Smooth muscle cell (in vitro differentiated cells): ENCODE results near the gene ATP13A3. TPM values are rescaled to one million over a fixed set of nuclear protein-coding genes. Genes with fewer than 3 reads are reported as not detected.

ENCODE experiments used
- DNase-seq: peaks from one replicate; lab custom pipeline; 2025; ENCODE audit not compliant: unreplicated experiment; lab: John Stamatoyannopoulos, UW
- H2AFZ ChIP-seq: fragments of 200-600 bp; sonication (generic); 2 replicates; pipeline ENCODE4 v1.6.0; 2016; ENCODE audit warnings: antibody characterized with exemption, low read depth, mild to moderate bottlenecking
- H3F3A ChIP-seq: fragments of 200-600 bp; sonication (generic); 2 replicates; pipeline ENCODE4 v1.6.0; 2017; ENCODE audit warnings: antibody characterized with exemption, low read depth
- H3K27ac ChIP-seq: fragments of 200-600 bp; sonication (generic); 2 replicates; pipeline ENCODE4 v1.5.1; 2016; ENCODE audit warnings: low read depth, mild to moderate bottlenecking
- H3K27me3 ChIP-seq: fragments of 200-600 bp; sonication (generic); 2 replicates; pipeline ENCODE4 v1.6.1; 2016; ENCODE audit warnings: low read depth, mild to moderate bottlenecking
- H3K36me3 ChIP-seq: fragments of 200-600 bp; sonication (generic); 2 replicates; pipeline ENCODE4 v1.5.1; 2016; ENCODE audit warnings: low read depth
- H3K4me1 ChIP-seq: fragments of 200-600 bp; sonication (generic); 2 replicates; pipeline ENCODE4 v1.5.1; 2016; ENCODE audit warnings: low read depth
- H3K4me2 ChIP-seq: fragments of 200-600 bp; sonication (generic); 2 replicates; pipeline ENCODE4 v1.6.0; 2016; ENCODE audit warnings: mild to moderate bottlenecking
- H3K4me3 ChIP-seq: fragments of 200-600 bp; sonication (generic); 2 replicates; pipeline ENCODE4 v1.5.1; 2016; ENCODE audit warnings: mild to moderate bottlenecking
- H3K79me2 ChIP-seq: fragments of 200-600 bp; sonication (generic); 2 replicates; pipeline ENCODE4 v1.6.0; 2016; ENCODE audit warnings: low read depth, mild to moderate bottlenecking
- H3K9ac ChIP-seq: fragments of 200-600 bp; sonication (generic); 2 replicates; pipeline ENCODE4 v1.6.0; 2016; ENCODE audit warnings: low read depth
- H3K9me3 ChIP-seq: fragments of 200-600 bp; sonication (generic); replicated peaks from 2 replicates; pipeline ENCODE4 v1.5.1; 2016; ENCODE audit warnings: low read depth
- H4K20me1 ChIP-seq: fragments of 200-600 bp; sonication (generic); 2 replicates; pipeline ENCODE4 v1.6.0; 2016; ENCODE audit warnings: low read depth
- CTCF ChIP-seq: fragments of 200-600 bp; sonication (generic); IDR thresholded peaks from 2 replicates; pipeline ENCODE4 v1.5.1; 2017; ENCODE audit warnings: borderline replicate concordance, mild to moderate bottlenecking, antibody characterized with exemption; ENCODE audit not compliant: insufficient read depth, poor library complexity, severe bottlenecking
- WGBS: methylation state at CpG from one replicate; pipeline ENCODE4 v1.1.7; 2016; ENCODE audit warnings: low lambda C conversion rate; 5-methylcytosine and 5-hydroxymethylcytosine counted together
- polyA plus RNA-seq: library from polyadenylated mRNA; unstranded; fragments of >200 nt; fragmentation: Nextera tagmentation; extraction: Ambion mirVana; gene quantifications from 2 replicates; pipeline ENCODE4 v1.2.1, GENCODE V29; 2016
- total RNA-seq: library from RNA; depleted of rRNA; stranded (reverse); fragments of >200 nt; gene quantifications from 2 replicates; pipeline ENCODE4 v1.2.3, GENCODE V29; 2014

Gene ATP13A3
- total and polyA plus RNA-seq, 2 experiments from 2014 or later = 13.5 to 65.3 TPM

- TF ChIP-seq CTCF = no peak
- no peak within 1 kb of the TSS for H3K9ac ChIP-seq
- H3K36me3 ChIP-seq = no peaks in the 10 kb centered on the region
- no peaks in the 10 kb centered on the region for H4K20me1 ChIP-seq
- peaks cover 18% of the 10 kb centered on the region for H3K4me1 ChIP-seq
- H3K27ac ChIP-seq = no peak within 1 kb of the TSS
- peak within 1 kb of the TSS; percentile 80 for H3K4me2 ChIP-seq
- WGBS = 86% methylated on average over 2 of the region's 2 CpGs
- no peaks in the 10 kb centered on the region for H3K79me2 ChIP-seq
- peaks cover 20% of the 10 kb centered on the region for H3K27me3 ChIP-seq
- DNase-seq = no peak
- peaks cover 7% of the 10 kb centered on the region for H3F3A ChIP-seq
- H2AFZ ChIP-seq = no peak within 1 kb of the TSS
- H3K4me3 ChIP-seq = peak within 1 kb of the TSS; percentile 22
- H3K9me3 ChIP-seq = no peaks in the 10 kb centered on the region
These were observed 87.6 kb downstream of the ATP13A3 start, which contains the start of gene GP5 for GRCh38 chr3:194399166-194399565. Gene GP5, minus strand, starts transcription at chr3:194399266. Its CDS starts 984 bp downstream, at chr3:194398282.

- Histone ChIP-seq H3K79me2 (no peaks in the 10 kb centered on the region), H2AFZ (no peak overlapping the region), H3K27ac (no peak overlapping the region), H3K27me3 (peaks cover 20% of the 10 kb centered on the region), H3K36me3 (no peaks in the 10 kb centered on the region), H3F3A (peaks cover 7% of the 10 kb centered on the region), H3K4me2 (peak overlapping the region; percentile 80), H3K4me1 (peaks cover 18% of the 10 kb centered on the region), H3K9ac (no peak overlapping the region), H3K4me3 (peak overlapping the region; percentile 22), H3K9me3 (no peaks in the 10 kb centered on the region), H4K20me1 (no peaks in the 10 kb centered on the region)
- no peak for TF ChIP-seq CTCF
- no peak for DNase-seq
- 41% methylated on average over 38 of the region's 38 CpGs for WGBS
These were observed 89.0 kb downstream of the ATP13A3 start for GRCh38 chr3:194397757-194398312.

GRCh38 chr3:194396859-194397756 is 89.7 kb downstream of the ATP13A3 start:
- H3K9ac ChIP-seq = no peak overlapping the region
- peaks cover 18% of the 10 kb centered on the region for H3K4me1 ChIP-seq
- no peak overlapping the region for H3K27ac ChIP-seq
- H4K20me1 ChIP-seq = no peaks in the 10 kb centered on the region
- WGBS = 30% methylated on average over 62 of the region's 73 CpGs
- no peaks in the 10 kb centered on the region for H3K36me3 ChIP-seq
- no peaks in the 10 kb centered on the region for H3K9me3 ChIP-seq
- peak overlapping the region; percentile 80 for H3K4me2 ChIP-seq
- H3K79me2 ChIP-seq = no peaks in the 10 kb centered on the region
- H3K4me3 ChIP-seq = peak overlapping the region; percentile 22
- no peak for TF ChIP-seq CTCF
- H2AFZ ChIP-seq = no peak overlapping the region
- no peak for DNase-seq
- H3K27me3 ChIP-seq = peaks cover 20% of the 10 kb centered on the region
- H3F3A ChIP-seq = peaks cover 7% of the 10 kb centered on the region
